ENCODE measurements around the gene USP10. TPM values are rescaled to one million over a fixed set of nuclear protein-coding genes. Genes with fewer than 3 reads are reported as not detected.
"Not testable (repeated sequence)": the region's sequence is repeated elsewhere in the genome, so short reads cannot be mapped to it uniquely, and the experiment has no call there.

The USP10 gene
- total RNA-seq, 1 donor from 2014 or later: 70.6 TPM

DNA sequence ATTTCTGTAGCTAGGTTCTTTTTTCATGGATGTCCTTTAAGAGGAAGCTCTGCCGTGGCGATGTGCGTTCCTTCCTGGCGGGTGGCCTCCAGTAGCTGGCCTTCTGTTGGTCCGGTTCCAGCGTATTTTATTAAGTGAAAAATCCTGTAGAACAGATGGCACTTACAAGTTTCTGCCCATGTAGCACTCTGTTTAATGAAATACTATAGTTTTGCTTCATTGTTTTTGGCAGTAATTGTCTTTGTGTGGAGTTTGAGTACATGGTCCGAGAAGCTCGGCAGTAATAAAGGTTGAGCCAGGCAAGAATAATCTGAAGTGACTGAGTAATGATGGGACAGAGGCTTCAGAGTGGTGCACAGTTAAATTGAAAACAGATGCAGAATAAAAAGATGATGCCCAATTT is 20.4 kb downstream of the USP10 start:
- intact Hi-C loops (cut with DNase I): loop anchor here (10.0 kb wide), 1 partner anchor 205 kb away; no protein-coding TSS in a partner anchor
- no peak for DNase-seq
- ATAC-seq (ENCODE audit: poor library complexity): no peak

DNA sequence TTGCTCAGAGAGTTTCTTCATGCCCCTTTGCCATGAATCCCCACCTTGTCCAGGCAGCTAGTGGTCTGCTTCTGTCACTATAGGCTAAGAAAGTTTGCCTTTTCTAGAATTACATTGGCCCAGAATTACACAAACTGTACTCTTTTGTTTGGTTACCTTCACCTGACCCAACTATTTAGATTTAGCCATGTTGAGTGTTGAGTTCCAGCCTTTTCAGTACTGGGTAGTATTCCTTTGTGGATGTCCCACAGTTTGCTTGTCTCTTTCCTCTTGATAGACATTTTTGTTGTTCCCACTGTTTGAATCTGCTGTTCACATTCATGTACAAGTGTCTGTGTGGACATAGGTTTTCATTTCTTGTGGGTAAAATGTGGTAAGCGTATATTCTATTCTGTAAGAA is 22.3 kb downstream of the USP10 start:
- intact Hi-C loops (cut with DNase I): loop anchor here (10.0 kb wide), 1 partner anchor 207 kb away; no protein-coding TSS in a partner anchor
- no peak for ATAC-seq (ENCODE audit: poor library complexity)
- DNase-seq: no peak

DNA sequence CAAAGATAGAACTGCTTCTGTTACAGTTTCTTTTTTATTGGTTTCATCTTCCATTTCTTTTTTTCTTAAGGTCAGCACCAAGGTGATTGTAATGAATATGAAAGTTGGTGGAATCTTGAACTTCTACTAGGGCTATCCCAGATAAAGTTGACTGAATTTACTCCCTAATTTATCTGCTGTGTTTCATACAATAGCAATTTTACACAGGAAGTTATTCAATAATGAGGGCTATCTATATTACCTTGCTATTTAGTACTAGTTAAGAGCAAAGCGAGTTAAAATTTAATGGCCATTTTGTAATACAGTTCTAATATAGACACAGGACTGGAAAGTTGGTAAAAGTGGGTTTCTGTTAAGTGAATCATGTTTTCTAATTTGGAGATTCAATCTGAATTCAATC is 24.1 kb downstream of the USP10 start:
- DNase-seq (no peak), ATAC-seq (ENCODE audit: poor library complexity) (no peak)
- intact Hi-C loops (cut with DNase I): loop anchor here (2.0 to 10.0 kb wide), 2 partner anchors 103 to 209 kb away; no protein-coding TSS in a partner anchor

DNA sequence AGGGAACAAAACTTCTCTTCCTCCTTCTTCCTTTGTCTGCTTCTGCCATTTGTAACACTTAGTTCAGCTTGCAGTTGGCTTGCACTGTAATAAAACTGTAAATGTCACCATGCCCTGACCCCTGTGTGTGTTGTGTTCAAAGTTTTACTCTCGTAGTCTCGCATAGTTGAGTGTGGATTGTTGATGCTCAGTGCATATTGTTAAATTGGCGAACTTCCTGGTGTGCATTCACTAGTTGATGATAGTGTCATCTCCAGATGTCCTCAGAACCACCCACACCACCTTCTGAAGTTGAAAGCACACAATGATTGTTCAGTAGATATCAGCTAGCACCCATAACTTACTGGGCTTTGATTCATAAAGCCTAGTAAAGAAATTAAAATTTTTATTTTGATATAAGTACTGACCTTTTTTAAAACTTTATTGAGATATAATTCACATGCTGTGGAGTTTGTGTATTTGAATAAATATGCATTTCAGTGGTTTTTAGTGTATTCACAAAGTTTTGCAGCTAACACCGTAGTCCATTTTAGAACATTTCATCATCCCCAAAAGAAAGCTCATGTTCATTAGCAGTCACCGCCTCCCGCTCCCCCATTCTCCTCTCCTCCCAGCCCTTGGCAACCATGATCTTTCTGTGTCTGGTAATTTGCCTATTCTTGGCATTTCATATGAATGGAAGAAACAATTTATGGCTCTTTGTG is 25.0 kb downstream of the USP10 start:
- DNase-seq: no peak
- intact Hi-C loops (cut with DNase I): loop anchor here (2.0 to 10.0 kb wide), 2 partner anchors 104 to 210 kb away; no protein-coding TSS in a partner anchor
- ATAC-seq (ENCODE audit: poor library complexity): no peak

DNA sequence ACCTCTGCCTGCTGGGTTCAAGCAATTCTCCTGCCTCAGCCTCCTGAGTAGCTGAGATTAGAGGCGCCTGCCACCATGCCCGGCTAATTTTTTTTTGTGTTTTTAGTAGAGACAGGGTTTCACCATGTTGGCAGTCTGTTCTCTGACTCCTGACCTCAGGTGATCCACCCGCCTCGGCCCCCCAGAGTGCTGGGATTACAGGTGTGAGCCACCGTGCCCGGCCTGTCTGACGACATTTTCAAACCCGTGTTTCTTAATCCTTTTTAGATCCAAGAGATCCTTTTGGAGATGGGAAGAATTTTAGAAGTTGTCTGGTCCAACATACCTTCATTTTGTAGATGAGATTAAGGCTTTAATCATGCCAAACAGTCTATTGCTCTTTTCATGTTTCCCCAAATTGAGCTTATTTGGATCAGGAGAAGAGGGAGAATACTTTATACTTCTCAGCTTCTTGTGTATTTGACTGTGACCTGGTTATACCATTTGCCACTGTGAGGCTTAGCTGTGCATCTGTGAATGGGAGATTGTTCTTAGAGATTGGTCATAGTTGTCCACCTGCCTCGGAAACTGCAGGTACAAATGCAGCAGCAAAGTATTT is 25.8 kb downstream of the USP10 start:
- DNase-seq: no peak
- intact Hi-C loops (cut with DNase I): loop anchor here (2.0 to 10.0 kb wide), 2 partner anchors 105 to 211 kb away; no protein-coding TSS in a partner anchor
- ATAC-seq (ENCODE audit: poor library complexity): no peak

DNA sequence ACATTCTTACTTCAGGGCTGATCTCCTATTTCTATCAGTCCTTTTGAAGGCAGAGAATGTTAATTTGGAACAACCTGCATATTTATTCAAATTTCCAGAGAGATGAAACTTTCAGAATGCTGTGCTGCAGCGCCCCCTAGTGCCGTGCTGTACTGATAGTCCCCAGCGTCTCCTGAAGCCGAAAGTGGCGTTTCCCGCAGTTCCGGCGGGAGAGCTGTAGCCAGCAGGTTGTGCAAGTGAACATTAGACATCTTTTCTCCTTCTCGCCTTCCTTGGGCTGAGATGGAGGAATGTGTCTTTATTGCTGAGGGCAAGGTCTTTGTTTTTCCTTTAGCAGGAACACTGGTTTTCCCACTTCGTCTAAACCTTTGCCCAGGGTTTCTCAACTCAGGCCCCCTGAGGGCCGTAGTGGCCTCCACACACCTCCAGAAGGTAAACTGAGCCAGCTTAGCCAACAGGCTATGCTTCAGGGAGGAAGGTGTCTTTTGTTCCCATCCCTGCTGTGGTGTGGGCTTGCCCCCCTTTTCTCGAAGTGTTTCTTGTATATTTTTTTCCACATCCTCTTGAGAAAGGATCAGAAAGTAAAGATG is 26.4 kb downstream of the USP10 start:
- intact Hi-C loops (cut with DNase I): loop anchor here (10.0 kb wide), 1 partner anchor 211 kb away; no protein-coding TSS in a partner anchor
- ATAC-seq (ENCODE audit: poor library complexity) (peak; percentile 82), DNase-seq (peak; percentile 95)

DNA sequence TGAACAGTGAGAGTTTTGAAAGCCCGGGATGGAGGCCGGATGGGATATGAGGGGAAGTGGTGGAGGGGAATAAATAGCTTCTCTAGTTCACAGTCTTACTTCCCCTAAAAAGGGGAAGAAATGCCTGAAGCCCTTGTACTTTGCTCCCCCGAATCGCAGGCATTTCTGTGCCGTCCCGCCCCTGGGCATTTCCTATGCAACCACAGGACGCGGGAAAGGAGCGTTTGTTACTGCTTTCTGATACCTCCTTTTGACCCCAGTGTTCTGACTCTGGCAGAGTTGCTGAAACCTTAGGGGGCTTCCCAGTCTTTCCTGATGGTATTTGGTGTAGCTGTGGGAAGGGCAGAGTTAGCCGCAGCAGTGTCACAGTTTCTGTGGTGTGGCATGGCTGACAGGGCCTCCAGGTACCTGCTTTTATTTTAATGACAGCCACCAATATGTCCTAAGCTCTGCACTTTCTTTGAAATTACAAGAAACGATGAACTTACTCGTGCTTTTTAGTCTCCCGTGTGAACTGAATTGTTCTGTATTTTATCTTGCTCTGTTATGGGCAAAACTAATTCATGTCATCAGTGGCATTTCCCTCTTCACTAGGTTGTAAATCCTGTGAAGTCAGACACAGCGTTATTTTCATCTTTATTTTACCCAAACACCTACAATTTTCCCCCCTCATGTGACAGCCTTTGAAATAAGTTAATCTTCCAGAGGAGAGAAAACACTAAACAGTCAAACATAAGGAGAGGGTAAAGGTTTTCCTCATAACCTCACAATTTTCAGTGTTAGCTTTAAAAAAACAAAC is 27.1 kb downstream of the USP10 start:
- intact Hi-C loops (cut with DNase I): loop anchor here (10.0 kb wide), 1 partner anchor 212 kb away; no protein-coding TSS in a partner anchor
- DNase-seq: peak; percentile 49
- peak; percentile 34 for ATAC-seq (ENCODE audit: poor library complexity)

DNA sequence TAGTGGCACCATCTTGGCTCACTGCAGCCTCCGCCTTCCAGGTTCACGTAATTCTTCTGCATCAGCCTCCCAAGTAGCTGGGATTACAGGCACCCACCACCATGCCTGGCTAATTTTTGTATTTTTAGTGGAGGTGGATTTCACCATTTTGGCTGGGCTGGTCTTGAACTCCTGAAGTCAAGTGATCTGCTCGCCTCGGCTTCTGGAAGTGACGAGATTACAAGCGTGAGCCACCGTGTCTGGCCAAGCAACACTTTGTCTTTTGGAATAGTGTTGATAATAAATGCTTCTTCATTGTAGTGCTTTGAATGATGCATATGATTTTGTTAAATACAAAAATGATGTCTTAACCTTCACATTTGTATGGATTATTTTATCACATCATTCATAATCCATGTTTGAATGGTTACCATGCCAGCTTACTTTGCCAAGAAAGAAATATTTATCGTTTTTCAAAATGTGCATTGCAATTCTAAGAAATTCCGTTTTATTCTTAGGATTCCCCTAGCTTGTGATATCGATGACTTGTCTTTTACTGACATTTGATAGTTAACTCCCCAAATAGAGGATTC is 29.1 kb downstream of the USP10 start:
- ATAC-seq (ENCODE audit: poor library complexity) (no peak), DNase-seq (no peak)
- intact Hi-C loops (cut with DNase I): loop anchor here (10.0 kb wide), 1 partner anchor 214 kb away; no protein-coding TSS in a partner anchor

DNA sequence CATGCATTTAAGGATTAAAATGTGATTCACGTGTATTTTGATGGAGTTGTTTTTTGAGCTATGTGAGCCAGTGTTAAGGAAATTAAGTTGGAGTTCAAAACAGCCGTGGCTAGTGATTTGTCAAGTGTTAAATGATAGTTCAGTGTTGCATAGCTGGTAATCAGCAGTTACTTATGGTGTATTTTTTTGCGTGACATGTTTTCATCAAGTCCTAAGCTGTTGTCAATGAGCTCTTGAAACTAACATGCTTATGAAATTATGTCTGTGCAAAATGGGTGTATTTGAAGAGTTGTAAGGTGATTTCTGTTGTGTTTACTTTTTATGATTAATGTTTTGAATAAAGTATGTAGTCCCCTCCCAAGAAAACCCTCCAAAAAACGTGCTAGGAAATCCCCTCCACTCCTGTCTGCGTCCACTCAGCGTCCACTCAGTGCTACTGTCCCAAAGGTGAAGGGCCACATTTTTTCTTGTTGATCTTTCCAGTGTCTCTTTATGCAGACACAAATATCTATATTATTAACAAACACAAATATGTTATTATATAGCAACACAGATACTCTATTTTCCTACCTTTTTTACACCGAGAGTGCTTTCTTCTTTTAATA is 30.0 kb downstream of the USP10 start:
- intact Hi-C loops (cut with DNase I): loop anchor here (10.0 kb wide), 1 partner anchor 215 kb away; no protein-coding TSS in a partner anchor
- ATAC-seq (ENCODE audit: poor library complexity) (peak; percentile 11), DNase-seq (no peak)

DNA sequence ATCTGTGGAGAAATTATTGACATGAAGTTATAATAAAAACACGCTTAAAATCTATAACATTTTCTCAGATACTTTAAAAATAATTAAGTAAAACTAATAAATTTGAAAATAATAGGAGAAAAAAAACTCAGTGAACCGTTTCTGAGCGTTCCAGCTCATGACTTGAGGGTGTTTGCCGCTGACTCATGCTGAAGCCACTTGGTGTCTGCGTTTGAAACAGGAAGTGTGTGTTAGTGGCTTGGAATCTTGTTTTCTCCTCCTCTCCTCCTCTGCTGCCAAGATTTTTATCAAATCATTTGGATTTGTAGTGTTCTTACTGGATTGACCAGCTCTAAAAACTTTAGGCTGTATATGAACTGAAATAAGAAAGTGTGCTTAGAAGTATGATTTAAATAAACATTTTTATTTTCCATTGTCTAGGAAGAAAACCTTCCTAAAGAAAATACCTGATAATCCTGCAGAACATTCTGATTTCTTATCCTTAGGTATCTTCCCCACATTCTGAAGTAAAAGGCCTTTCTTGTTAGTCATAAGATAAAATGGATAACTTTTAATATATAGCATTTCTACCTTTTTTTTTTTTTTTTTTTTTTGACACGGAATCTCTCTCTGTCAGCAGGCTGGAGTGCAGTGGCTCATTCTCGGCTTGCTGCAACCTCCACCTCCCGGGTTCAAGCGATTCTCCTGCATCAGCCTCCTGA is 30.8 kb downstream of the USP10 start:
- peak; percentile 63 for DNase-seq
- intact Hi-C loops (cut with DNase I): no loop called here
- peak; percentile 83 for ATAC-seq (ENCODE audit: poor library complexity)

DNA sequence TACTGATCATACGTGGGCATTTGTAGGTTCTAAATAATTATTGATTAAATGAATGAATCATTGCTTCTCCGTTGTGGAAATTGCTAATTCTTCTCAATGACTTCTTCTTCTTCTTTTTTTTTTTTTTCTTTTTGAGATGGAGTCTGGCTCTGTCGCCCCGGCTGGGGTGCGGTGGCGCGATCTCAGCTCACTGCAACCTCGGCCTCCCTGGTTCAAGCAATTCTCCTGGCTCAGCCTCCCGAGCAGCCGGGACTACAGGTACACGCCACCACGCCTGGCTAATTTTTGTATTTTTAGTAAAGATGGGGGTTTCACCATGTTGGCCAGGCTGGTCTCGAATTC is 32.5 kb downstream of the USP10 start:
- intact Hi-C loops (cut with DNase I); ATAC-seq (ENCODE audit: poor library complexity): not testable (repeated sequence)

DNA sequence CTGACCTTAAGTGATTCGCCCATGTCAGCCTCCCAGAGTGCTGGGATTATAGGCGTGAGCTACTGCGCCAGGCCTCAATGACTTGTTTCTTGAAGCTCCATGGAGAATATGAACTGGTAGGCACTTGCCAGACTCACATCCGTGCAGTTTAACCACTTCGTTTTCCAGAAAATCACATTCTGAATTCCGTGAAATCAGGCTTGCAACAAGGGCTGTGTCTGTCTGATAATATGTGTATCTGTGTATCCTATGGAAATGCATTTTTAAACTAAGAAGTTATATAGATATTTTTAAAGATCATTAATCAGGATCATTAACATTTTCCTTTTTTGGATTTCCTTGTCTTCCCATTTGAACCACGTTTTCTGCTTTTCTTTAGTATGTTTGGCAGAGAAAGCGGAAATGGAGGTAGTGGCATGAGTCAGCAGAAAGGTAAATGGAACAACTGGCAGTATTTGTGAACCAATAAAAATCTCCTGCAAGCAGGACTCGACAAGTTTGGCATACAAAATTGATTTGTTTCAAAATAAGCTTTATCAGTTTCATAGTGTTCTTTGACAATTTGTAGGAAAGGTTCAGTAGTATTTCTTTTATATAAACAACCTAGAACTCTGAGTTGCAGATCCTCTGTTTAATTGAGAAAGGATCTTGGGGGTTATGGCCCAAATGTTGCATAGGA is 33.0 kb downstream of the USP10 start:
- intact Hi-C loops (cut with DNase I): no loop called here
- ATAC-seq (ENCODE audit: poor library complexity) (no peak), DNase-seq (no peak)

More for the DNA sequence above, 32.5 kb downstream of the USP10 start:
- DNase-seq: not testable (repeated sequence)

DNA sequence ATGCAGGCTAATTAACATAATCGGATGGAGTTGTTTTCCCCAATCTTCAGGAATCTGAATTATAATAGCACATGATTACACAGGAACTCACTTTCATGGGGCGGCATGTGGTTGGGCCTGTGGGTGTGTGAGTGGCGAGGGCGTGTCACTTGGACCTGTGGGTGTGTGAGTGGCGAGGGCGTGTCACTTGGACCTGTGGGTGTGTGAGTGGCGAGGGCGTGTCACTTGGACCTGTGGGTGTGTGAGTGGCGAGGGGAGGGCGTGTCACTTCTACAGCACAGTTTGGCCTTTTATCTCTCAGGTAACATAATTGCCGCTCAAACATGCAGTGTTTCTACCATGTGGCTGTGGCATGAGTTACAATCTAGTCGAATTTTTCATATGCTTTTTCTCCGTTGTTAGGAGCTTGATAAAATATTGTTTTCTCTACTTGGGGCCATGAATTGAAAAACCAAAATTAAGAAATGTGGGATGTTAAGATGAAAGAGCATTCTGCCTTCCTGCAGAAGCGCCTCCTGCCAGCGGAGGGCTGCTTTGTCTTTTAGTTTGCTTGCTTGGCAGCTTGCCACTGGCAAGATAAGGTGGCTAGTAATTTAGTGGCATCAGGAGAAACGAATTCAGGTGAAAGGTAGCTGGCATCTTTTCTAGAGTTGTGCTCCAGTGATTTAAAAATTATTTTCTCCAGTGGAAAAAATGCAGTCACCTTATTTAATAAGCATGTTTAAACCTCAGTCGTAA is 36.2 kb downstream of the USP10 start:
- no peak for ATAC-seq (ENCODE audit: poor library complexity)
- peak; percentile 62 for DNase-seq
- intact Hi-C loops (cut with DNase I): loop anchor here (5.0 kb wide), 1 partner anchor 64 kb away; no protein-coding TSS in a partner anchor

DNA sequence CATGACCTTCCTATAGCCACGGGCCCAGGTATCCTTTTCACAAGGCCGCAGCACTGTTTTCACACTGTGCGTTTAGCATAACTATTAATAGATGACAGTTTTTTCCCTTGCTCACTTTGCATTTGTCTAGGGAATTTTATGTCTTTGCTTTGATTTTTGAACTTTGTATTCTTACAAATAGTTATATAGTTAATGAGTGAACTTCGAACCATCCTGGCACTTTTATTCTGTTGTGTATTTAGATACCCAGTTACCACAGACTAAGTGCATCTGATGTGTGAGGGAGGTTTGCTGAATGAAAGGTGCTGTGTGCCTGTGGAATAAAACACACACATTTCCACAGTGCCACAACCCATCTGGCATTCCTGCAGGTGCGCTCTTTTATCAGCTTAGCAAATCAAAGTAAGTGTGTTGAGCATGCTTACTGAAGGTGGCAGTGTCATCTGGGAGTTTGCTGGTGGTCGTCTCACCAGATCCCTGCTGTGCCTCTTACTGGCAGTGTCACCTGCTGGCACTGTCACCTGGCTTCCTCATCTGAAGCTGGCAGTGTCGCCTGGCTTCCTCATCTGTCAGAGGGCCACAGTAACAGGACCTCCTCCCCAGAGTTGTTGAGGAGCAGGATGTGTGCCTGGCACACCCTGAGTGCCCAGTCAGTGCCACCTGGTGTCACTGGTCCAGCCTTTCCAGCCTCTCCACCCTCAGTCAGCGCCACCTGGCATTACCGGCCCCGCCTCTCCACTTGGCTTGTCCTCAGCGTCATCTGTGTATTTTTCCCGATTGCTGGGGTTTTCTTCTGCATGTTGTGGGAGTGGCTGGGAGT is 37.6 kb downstream of the USP10 start:
- DNase-seq (peak; percentile 60), ATAC-seq (ENCODE audit: poor library complexity) (peak; percentile 19)
- intact Hi-C loops (cut with DNase I): loop anchor here (5.0 kb wide), 1 partner anchor 65 kb away; no protein-coding TSS in a partner anchor

Measured in Right ventricle myocardium superior (tissue), 1 donor.